HEK293 (cell line): Measurements from ENCODE around the gene S1PR3.
A peak's percentile ranks its signal among the peaks of the same experiment; 100 is the strongest.

Experiments
- CTCF ChIA-PET: fragments of 350-600 bp; formaldehyde crosslinking; extraction: SDS; loops from one replicate; lab custom pipeline; 2021; ENCODE audit warnings: antibody characterized with exemption; lab: Yijun Ruan, JAX
- POLR2A ChIA-PET: fragments of 300-600 bp; formaldehyde crosslinking; extraction: SDS; loops from one replicate; lab custom pipeline; 2020; ENCODE audit warnings: antibody characterized with exemption, inconsistent platforms; lab: Yijun Ruan, JAX
- H3K27ac ChIP-seq: fragments of 200-500 bp; sonication (Bioruptor generic); 2 replicates; pipeline ENCODE4 v1.5.1; 2014; ENCODE audit warnings: low read depth, low read length, control low read depth, inconsistent platforms; ENCODE audit errors: extremely low read depth
- H3K36me3 ChIP-seq, 2 experiments: fragments of 200-500 bp in 1 of 2; sonication (Bioruptor generic) in 1 of 2; 1 replicate in 1 of 2; 2 replicates in 1 of 2; pipeline ENCODE4 v1.5.1; 2014 to 2017; ENCODE audit warnings: inconsistent platforms in 2 of 2, low read length in 2 of 2; ENCODE audit not compliant: control insufficient read depth in 2 of 2, insufficient read depth in 1 of 2
- H3K4me1 ChIP-seq: fragments of 200-500 bp; sonication (Bioruptor generic); 2 replicates; pipeline ENCODE4 v1.5.1; 2014; ENCODE audit warnings: mild to moderate bottlenecking, low read length, inconsistent platforms; ENCODE audit not compliant: control insufficient read depth, insufficient read depth
- H3K4me3 ChIP-seq: 2 replicates; pipeline ENCODE4 v1.5.1; 2011; ENCODE audit warnings: low read depth, mild to moderate bottlenecking, control low read depth, low read length, moderate library complexity
- H3K9me3 ChIP-seq: fragments of 200-500 bp; sonication (Bioruptor generic); 2 replicates; pipeline ENCODE4 v1.5.1; 2014; ENCODE audit warnings: low read depth, low read length, inconsistent platforms; ENCODE audit not compliant: control insufficient read depth, insufficient read depth
- SP2 ChIP-seq: fragments of 450-650 bp; formaldehyde crosslinking; IDR thresholded peaks from 2 replicates; pipeline ENCODE4 v1.5.1; 2016; ENCODE audit warnings: missing biosample characterization, missing genetic modification characterization
- TCF7L2 ChIP-seq: IDR thresholded peaks from 2 replicates; pipeline ENCODE4 v1.6.1; 2011; ENCODE audit warnings: low read depth, mild to moderate bottlenecking, inconsistent platforms, low read length, moderate library complexity, borderline replicate concordance
- YY1 ChIP-seq: fragments of 450-650 bp; formaldehyde crosslinking; IDR thresholded peaks from 2 replicates; pipeline ENCODE4 v1.5.1; 2018; ENCODE audit warnings: missing biosample characterization, missing genetic modification characterization
- ZNF239 ChIP-seq: fragments of 450-650 bp; formaldehyde crosslinking; IDR thresholded peaks from 2 replicates; pipeline ENCODE4 v1.5.1; 2016; ENCODE audit warnings: missing biosample characterization, missing genetic modification characterization
- ZNF530 ChIP-seq: fragments of 450-650 bp; formaldehyde crosslinking; IDR thresholded peaks from 2 replicates; pipeline ENCODE4 v1.5.1; 2016; ENCODE audit warnings: low read depth, missing biosample characterization, missing genetic modification characterization
- ZNF707 ChIP-seq: fragments of 450-650 bp; formaldehyde crosslinking; IDR thresholded peaks from 2 replicates; pipeline ENCODE4 v1.5.1; 2016; ENCODE audit warnings: missing biosample characterization, missing genetic modification characterization
- TF ChIP-seq, protein P1 (sequence below): fragments of 450-650 bp; IDR thresholded peaks from 2 replicates; pipeline ENCODE4 v1.5.1; 2018; ENCODE audit warnings: missing biosample characterization, missing genetic modification characterization
- TF ChIP-seq, protein P2 (sequence below): fragments of 450-650 bp; formaldehyde crosslinking; IDR thresholded peaks from 2 replicates; pipeline ENCODE4 v1.5.1; 2016; ENCODE audit warnings: missing biosample characterization, missing genetic modification characterization, borderline replicate concordance
- TF ChIP-seq, protein P3 (sequence below): fragments of 450-650 bp; formaldehyde crosslinking; conservative IDR thresholded peaks from 2 replicates; pipeline ENCODE4 v1.5.1; 2016; ENCODE audit warnings: low read depth, missing biosample characterization, missing genetic modification characterization
- TF ChIP-seq, protein P4 (sequence below): fragments of 450-650 bp; formaldehyde crosslinking; IDR thresholded peaks from 2 replicates; pipeline ENCODE4 v1.5.0; 2017; ENCODE audit warnings: missing biosample characterization, missing genetic modification characterization, borderline replicate concordance

Gene S1PR3

DNA sequence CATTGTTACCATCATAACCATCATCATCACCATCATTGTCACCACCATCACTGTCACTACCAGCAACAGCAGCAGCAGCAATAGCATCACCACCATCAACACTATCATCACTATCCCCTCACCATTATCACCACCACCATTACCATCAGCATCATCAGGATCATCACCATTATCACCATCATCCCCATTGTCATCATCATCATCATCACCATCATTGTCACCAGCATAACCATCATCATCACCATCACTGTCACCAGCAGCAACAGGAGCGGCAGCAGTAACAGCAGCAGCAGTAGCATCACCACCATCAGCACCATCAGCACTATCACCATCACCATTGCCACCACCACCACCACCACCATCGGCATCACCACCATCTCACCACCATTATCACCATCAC is 48.4 kb downstream of the S1PR3 start:
- peaks cover 5% of the 10 kb centered on the region; the same call in 1 of the 2 replicates for H3K4me1 ChIP-seq
- H3K36me3 ChIP-seq = no peaks in the 10 kb centered on the region
- no peak overlapping the region for H3K27ac ChIP-seq
- H3K4me3 ChIP-seq = no peak overlapping the region
- TF ChIP-seq YY1 (tag by site-specific recombination) (no peak), TCF7L2 (no peak)
- TF ChIP-seq, protein P1, sequence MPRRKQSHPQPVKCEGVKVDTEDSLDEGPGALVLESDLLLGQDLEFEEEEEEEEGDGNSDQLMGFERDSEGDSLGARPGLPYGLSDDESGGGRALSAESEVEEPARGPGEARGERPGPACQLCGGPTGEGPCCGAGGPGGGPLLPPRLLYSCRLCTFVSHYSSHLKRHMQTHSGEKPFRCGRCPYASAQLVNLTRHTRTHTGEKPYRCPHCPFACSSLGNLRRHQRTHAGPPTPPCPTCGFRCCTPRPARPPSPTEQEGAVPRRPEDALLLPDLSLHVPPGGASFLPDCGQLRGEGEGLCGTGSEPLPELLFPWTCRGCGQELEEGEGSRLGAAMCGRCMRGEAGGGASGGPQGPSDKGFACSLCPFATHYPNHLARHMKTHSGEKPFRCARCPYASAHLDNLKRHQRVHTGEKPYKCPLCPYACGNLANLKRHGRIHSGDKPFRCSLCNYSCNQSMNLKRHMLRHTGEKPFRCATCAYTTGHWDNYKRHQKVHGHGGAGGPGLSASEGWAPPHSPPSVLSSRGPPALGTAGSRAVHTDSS (tag by site-specific recombination) = peak; percentile 64; the same call in 1 of the 2 replicates
- H3K9me3 ChIP-seq = no peaks in the 10 kb centered on the region
- POLR2A ChIA-PET = no interaction called here
- CTCF ChIA-PET = interaction anchor here (0.6 kb wide), 1 partner anchor 1057 kb away, joined by 3 read pairs; no protein-coding TSS in a partner anchor

DNA sequence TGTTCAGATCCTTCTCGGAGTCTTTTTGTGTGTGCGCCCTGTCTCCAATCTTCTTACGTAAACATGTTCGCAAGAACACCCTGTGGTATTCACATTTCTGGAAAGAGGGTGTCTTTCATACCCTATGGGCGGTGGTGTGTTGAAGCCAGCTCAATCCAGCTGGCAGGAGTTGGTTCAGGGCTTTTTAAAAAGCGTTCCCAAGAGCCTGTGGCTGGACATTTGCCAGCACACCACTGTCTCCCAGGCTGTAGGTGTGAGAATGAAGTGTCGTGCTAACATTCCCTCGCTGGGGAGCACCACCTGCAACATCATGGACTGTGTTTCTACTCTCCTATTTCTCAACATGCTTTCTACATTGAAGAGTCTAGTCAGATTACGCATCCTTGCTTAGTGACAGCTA is 51.7 kb downstream of the S1PR3 start:
- H3K9me3 ChIP-seq = no peaks in the 10 kb centered on the region
- no peak overlapping the region for H3K4me3 ChIP-seq
- ChIA-PET CTCF (no interaction called here), POLR2A (no interaction called here)
- H3K27ac ChIP-seq = no peak overlapping the region
- H3K4me1 ChIP-seq = no peaks in the 10 kb centered on the region
- TF ChIP-seq, protein P2, sequence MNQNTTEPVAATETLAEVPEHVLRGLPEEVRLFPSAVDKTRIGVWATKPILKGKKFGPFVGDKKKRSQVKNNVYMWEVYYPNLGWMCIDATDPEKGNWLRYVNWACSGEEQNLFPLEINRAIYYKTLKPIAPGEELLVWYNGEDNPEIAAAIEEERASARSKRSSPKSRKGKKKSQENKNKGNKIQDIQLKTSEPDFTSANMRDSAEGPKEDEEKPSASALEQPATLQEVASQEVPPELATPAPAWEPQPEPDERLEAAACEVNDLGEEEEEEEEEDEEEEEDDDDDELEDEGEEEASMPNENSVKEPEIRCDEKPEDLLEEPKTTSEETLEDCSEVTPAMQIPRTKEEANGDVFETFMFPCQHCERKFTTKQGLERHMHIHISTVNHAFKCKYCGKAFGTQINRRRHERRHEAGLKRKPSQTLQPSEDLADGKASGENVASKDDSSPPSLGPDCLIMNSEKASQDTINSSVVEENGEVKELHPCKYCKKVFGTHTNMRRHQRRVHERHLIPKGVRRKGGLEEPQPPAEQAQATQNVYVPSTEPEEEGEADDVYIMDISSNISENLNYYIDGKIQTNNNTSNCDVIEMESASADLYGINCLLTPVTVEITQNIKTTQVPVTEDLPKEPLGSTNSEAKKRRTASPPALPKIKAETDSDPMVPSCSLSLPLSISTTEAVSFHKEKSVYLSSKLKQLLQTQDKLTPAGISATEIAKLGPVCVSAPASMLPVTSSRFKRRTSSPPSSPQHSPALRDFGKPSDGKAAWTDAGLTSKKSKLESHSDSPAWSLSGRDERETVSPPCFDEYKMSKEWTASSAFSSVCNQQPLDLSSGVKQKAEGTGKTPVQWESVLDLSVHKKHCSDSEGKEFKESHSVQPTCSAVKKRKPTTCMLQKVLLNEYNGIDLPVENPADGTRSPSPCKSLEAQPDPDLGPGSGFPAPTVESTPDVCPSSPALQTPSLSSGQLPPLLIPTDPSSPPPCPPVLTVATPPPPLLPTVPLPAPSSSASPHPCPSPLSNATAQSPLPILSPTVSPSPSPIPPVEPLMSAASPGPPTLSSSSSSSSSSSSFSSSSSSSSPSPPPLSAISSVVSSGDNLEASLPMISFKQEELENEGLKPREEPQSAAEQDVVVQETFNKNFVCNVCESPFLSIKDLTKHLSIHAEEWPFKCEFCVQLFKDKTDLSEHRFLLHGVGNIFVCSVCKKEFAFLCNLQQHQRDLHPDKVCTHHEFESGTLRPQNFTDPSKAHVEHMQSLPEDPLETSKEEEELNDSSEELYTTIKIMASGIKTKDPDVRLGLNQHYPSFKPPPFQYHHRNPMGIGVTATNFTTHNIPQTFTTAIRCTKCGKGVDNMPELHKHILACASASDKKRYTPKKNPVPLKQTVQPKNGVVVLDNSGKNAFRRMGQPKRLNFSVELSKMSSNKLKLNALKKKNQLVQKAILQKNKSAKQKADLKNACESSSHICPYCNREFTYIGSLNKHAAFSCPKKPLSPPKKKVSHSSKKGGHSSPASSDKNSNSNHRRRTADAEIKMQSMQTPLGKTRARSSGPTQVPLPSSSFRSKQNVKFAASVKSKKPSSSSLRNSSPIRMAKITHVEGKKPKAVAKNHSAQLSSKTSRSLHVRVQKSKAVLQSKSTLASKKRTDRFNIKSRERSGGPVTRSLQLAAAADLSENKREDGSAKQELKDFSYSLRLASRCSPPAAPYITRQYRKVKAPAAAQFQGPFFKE (tag by site-specific recombination) = no peak
- TF ChIP-seq ZNF707 (tag by site-specific recombination) = no peak
- no peak for TF ChIP-seq SP2 (tag by site-specific recombination)
- no peak for TF ChIP-seq ZNF530 (tag by site-specific recombination)
- TF ChIP-seq, protein P3, sequence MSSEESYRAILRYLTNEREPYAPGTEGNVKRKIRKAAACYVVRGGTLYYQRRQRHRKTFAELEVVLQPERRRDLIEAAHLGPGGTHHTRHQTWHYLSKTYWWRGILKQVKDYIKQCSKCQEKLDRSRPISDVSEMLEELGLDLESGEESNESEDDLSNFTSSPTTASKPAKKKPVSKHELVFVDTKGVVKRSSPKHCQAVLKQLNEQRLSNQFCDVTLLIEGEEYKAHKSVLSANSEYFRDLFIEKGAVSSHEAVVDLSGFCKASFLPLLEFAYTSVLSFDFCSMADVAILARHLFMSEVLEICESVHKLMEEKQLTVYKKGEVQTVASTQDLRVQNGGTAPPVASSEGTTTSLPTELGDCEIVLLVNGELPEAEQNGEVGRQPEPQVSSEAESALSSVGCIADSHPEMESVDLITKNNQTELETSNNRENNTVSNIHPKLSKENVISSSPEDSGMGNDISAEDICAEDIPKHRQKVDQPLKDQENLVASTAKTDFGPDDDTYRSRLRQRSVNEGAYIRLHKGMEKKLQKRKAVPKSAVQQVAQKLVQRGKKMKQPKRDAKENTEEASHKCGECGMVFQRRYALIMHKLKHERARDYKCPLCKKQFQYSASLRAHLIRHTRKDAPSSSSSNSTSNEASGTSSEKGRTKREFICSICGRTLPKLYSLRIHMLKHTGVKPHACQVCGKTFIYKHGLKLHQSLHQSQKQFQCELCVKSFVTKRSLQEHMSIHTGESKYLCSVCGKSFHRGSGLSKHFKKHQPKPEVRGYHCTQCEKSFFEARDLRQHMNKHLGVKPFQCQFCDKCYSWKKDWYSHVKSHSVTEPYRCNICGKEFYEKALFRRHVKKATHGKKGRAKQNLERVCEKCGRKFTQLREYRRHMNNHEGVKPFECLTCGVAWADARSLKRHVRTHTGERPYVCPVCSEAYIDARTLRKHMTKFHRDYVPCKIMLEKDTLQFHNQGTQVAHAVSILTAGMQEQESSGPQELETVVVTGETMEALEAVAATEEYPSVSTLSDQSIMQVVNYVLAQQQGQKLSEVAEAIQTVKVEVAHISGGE (tag by site-specific recombination) = no peak
- TF ChIP-seq ZNF239 = no peak
- TF ChIP-seq, protein P4, sequence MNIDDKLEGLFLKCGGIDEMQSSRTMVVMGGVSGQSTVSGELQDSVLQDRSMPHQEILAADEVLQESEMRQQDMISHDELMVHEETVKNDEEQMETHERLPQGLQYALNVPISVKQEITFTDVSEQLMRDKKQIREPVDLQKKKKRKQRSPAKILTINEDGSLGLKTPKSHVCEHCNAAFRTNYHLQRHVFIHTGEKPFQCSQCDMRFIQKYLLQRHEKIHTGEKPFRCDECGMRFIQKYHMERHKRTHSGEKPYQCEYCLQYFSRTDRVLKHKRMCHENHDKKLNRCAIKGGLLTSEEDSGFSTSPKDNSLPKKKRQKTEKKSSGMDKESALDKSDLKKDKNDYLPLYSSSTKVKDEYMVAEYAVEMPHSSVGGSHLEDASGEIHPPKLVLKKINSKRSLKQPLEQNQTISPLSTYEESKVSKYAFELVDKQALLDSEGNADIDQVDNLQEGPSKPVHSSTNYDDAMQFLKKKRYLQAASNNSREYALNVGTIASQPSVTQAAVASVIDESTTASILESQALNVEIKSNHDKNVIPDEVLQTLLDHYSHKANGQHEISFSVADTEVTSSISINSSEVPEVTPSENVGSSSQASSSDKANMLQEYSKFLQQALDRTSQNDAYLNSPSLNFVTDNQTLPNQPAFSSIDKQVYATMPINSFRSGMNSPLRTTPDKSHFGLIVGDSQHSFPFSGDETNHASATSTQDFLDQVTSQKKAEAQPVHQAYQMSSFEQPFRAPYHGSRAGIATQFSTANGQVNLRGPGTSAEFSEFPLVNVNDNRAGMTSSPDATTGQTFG (tag by site-specific recombination) = no peak
- no peaks in the 10 kb centered on the region for H3K36me3 ChIP-seq
